ENCODE data around the gene SCAMP2.
A peak's percentile ranks its signal among the peaks of the same experiment; 100 is the strongest.
"Not testable (repeated sequence)": the region's sequence is repeated elsewhere in the genome, so short reads cannot be mapped to it uniquely, and the experiment has no call there.

SCAMP2 gene, protein sequence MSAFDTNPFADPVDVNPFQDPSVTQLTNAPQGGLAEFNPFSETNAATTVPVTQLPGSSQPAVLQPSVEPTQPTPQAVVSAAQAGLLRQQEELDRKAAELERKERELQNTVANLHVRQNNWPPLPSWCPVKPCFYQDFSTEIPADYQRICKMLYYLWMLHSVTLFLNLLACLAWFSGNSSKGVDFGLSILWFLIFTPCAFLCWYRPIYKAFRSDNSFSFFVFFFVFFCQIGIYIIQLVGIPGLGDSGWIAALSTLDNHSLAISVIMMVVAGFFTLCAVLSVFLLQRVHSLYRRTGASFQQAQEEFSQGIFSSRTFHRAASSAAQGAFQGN

DNA sequence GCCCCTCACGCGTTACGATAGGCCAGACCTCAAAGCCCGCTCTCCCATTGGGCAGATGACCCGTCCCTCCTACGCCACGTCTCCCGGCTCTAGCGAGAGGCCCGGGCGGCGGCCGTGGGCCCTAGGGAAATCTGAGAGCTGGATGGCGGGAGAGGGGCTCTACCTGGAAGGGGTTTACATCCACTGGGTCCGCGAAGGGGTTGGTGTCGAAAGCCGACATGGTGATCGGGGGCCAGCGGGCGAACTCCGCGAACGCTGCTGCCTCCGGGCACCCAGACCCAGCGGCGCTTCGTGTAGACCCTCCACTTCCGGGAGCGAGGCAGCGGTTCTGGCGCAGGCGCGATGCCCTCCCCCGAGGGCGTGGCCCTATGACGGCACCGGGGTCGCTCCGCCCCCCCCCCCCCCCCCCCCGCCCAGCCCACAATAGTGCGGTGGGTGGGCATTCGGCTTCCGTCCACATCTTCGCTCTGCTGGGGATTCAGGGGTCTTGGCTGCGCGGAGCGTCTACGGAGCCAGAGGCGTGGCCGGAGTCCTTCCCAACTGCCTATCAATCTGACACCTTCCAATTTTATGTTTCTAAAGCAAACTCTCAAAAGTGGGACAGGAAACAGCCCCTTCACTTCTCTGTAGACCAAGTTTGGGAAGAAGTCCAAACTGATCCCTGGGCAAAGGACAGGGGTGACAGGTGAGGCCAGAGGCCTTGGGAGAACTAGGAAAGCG is at the start of gene SCAMP2:
Gene SCAMP2, minus strand, starts transcription at position 330 of the 720 bp plus-strand sequence. Its CDS starts 110 bp downstream, at position 220.
- Histone ChIP-seq H3K27ac (ENCODE audit: low read depth, low read length) (peak within 1 kb of the TSS; percentile 84), H3K4me3 (ENCODE audit: low read length) (peak within 1 kb of the TSS; percentile 87), H3K36me3 (ENCODE audit: control insufficient read depth, insufficient read depth, low read length) (no peaks in the 10 kb centered on the region), H3K27me3 (ENCODE audit: control insufficient read depth, insufficient read depth, low read length) (no peaks in the 10 kb centered on the region), H3K4me1 (ENCODE audit: control insufficient read depth, insufficient read depth, low read length) (peaks cover 13% of the 10 kb centered on the region), H3K9ac (ENCODE audit: low read length) (peak within 1 kb of the TSS; percentile 84)

DNA sequence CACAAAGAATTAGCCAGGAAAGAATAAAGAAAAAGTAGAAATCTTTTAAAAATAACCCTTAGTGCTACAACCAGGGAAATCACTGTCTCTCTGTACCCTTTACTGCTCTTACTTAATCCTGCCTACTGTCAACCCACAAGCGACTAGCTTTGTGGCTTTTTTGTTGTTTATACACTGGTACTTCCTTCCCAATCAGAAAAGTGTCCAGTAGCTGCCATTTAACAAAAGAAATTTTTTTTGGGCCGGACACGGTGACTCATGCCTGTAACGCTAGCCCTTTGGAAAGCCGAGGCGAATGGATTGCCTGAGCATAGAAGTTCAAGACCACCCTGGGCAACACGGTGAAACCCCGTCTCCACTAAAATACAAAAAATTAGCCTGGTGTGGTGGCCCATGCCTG is 47.3 kb upstream of the SCAMP2 start:
- Histone ChIP-seq H3K27ac (ENCODE audit: low read depth, low read length) (no peak overlapping the region), H3K9ac (ENCODE audit: low read length) (no peak overlapping the region), H3K36me3 (ENCODE audit: control insufficient read depth, insufficient read depth, low read length) (peaks cover 19% of the 10 kb centered on the region)

DNA sequence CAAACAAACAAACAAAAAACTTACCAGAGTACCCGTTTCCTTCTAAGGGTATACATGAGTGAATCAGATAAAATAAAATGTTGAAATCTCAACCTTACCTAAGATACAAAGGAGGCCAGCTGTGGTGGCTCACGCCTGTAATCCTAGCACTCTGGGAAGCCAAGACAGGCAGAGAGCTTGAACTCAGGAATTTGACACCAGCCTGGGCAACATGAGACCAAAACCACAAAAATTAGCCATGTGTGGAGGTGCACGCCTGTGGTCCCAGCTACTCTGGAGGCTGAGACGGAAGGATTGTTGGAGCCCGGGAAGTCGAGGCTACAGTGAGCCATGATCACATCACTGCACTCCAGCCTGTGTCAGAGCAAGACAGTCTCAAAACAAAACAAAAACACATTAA is 44.5 kb upstream of the SCAMP2 start:
- H3K4me3 ChIP-seq (ENCODE audit: low read length): no peak overlapping the region
- H3K36me3 ChIP-seq (ENCODE audit: control insufficient read depth, insufficient read depth, low read length): peaks cover 26% of the 10 kb centered on the region
- H3K9ac ChIP-seq (ENCODE audit: low read length): no peak overlapping the region
- H3K27me3 ChIP-seq (ENCODE audit: control insufficient read depth, insufficient read depth, low read length): no peaks in the 10 kb centered on the region
- no peak overlapping the region for H3K27ac ChIP-seq (ENCODE audit: low read depth, low read length)
- no peaks in the 10 kb centered on the region for H3K4me1 ChIP-seq (ENCODE audit: control insufficient read depth, insufficient read depth, low read length)

More for the DNA sequence above, 47.3 kb upstream of the SCAMP2 start:
- no peaks in the 10 kb centered on the region for H3K4me1 ChIP-seq (ENCODE audit: control insufficient read depth, insufficient read depth, low read length)
- H3K4me3 ChIP-seq (ENCODE audit: low read length): no peak overlapping the region
- no peaks in the 10 kb centered on the region for H3K27me3 ChIP-seq (ENCODE audit: control insufficient read depth, insufficient read depth, low read length)

DNA sequence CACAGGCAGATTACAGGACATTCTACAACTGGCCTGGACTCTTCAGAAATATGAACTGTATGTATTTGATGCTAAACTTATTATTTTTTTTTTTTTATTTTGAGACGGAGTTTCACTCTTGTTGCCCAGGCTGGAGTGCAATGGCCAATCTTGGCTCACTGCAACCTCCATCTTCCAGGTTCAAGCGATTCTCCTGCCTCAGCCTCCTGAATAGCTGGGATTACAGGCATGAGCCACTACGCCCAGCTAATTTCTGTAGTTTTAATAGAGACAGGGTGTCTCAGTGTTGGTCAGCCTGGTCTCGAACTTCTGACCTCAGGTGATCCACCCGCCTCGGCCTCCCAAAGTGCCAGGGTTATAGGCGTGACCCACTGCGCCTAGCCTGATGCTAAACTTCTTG is 40.6 kb upstream of the SCAMP2 start:
- H3K36me3 ChIP-seq (ENCODE audit: control insufficient read depth, insufficient read depth, low read length): peaks cover 16% of the 10 kb centered on the region
- not testable (repeated sequence) for H3K9ac ChIP-seq (ENCODE audit: low read length); H3K27me3 ChIP-seq (ENCODE audit: control insufficient read depth, insufficient read depth, low read length); H3K4me3 ChIP-seq (ENCODE audit: low read length); H3K27ac ChIP-seq (ENCODE audit: low read depth, low read length); H3K4me1 ChIP-seq (ENCODE audit: control insufficient read depth, insufficient read depth, low read length)

DNA sequence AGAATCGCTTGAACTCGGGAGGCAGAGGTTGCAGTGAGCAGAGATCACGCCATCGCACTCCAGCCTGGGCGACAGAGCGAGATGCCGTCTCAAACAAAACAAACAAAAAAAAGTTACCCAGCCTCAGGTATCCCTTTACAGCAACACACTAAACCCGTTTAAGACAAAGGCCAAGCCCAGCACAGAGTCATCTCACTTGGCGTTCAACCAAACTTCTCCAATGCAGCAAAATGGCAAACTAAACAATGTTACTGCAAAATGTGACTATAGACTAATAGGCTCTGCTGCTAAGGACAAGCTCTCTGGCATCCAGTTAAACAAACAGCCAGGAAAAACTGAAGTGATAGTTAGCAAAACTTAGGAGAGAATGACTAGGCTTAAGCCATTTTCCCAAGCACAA is 39.9 kb upstream of the SCAMP2 start:
- Histone ChIP-seq H3K36me3 (ENCODE audit: control insufficient read depth, insufficient read depth, low read length) (peaks cover 15% of the 10 kb centered on the region), H3K9ac (ENCODE audit: low read length) (no peak overlapping the region), H3K27ac (ENCODE audit: low read depth, low read length) (no peak overlapping the region), H3K4me3 (ENCODE audit: low read length) (no peak overlapping the region), H3K27me3 (ENCODE audit: control insufficient read depth, insufficient read depth, low read length) (no peaks in the 10 kb centered on the region), H3K4me1 (ENCODE audit: control insufficient read depth, insufficient read depth, low read length) (no peaks in the 10 kb centered on the region)

DNA sequence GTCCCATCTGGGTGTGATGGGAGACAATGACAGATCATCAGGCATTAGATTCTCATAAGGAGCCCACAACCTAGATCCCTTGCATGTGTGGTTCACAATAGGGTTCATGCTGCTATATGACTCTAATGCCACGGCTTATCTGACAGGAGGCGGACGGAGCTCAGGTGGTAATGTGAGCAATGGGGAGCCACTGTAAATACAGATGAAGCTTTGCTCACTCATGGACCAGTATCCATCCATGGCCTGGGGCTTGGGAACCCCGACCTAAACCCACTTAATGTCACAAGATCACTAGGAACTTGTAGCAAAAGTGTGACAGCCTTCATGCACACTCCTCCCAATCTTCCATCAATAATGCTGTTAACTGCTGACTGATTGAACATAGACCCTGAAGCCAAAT is 35.5 kb upstream of the SCAMP2 start:
- Histone ChIP-seq H3K4me1 (ENCODE audit: control insufficient read depth, insufficient read depth, low read length) (peaks cover 14% of the 10 kb centered on the region), H3K4me3 (ENCODE audit: low read length) (no peak overlapping the region), H3K27me3 (ENCODE audit: control insufficient read depth, insufficient read depth, low read length) (no peaks in the 10 kb centered on the region), H3K9ac (ENCODE audit: low read length) (no peak overlapping the region), H3K36me3 (ENCODE audit: control insufficient read depth, insufficient read depth, low read length) (peaks cover 12% of the 10 kb centered on the region), H3K27ac (ENCODE audit: low read depth, low read length) (no peak overlapping the region)

DNA sequence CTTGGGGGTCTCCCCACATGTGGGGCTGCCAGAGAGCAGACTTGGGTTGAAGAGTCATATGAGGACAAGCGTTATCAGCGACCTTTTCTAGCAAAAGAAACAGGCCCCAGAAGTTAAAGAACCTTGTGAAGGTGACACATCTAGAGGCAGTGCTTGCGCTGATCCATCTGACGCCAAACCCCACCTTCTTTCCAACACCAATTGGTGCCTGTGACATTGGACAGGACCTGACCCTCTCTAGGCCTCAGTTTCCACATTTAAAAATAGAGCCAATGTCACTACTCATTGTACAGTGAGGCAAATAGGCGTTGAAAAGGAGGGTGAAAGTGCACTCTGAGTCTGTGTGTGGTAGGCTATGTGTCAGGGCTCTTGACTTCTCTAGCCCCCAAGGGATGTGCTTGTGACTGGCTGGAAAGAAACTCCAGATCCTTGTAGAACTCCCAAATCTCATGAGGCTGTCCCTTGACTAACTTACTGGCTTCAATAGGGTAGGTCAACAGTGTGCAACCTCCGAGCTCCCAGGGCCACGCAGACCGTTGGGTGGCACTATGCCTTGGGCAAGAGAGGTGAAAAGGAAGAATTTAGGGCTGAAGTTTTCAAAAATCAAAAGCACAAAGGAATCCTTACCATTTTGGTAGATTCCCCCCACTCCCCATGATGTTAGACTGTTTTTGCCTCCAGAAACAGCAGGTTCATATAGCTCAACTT is 34.2 kb upstream of the SCAMP2 start:
- peak overlapping the region; percentile 82 for H3K9ac ChIP-seq (ENCODE audit: low read length)
- H3K4me1 ChIP-seq (ENCODE audit: control insufficient read depth, insufficient read depth, low read length): peaks cover 14% of the 10 kb centered on the region
- H3K27ac ChIP-seq (ENCODE audit: low read depth, low read length): peak overlapping the region; percentile 90
- H3K27me3 ChIP-seq (ENCODE audit: control insufficient read depth, insufficient read depth, low read length): no peaks in the 10 kb centered on the region
- H3K36me3 ChIP-seq (ENCODE audit: control insufficient read depth, insufficient read depth, low read length): peaks cover 12% of the 10 kb centered on the region
- peak overlapping the region; percentile 92 for H3K4me3 ChIP-seq (ENCODE audit: low read length)

DNA sequence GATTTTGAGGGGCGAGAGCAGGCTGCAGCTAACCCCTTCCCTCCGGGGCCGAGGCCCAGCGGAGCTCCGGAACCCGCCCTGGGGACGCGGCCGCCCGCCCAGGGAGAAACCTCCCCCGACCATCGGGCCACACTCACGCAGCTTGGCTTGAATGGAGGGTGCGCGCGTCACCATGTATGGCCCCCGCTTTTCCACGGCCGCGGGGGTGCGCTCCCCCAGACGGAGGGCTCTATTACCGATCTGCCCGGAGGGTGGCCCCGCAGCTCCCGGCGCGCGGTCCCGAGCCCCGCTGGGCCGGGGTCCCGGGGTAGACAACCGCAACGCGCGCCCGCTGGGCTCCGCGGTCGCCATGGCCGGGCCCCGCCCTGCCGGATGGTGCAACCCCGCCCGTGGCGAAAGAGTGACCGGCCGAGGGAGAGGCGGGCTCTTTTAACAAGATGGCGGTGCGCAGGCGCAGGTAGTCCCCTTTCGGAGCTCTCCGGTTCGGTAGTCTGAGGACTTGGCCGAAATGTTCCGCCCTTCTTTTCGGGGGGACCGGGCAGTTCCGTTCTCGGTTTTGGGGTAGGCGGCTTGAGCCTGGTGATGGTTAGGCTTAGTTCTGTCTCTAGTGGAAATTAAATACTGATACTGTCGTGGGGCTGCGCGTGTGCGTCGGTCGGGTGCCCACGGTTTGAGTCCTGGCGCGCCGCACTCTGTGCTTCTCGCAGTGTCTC is 33.4 kb upstream of the SCAMP2 start, which contains the start of gene FAM219B:
Gene FAM219B, minus strand, starts transcription at position 402 of the 713 bp plus-strand sequence. Its CDS starts 51 bp downstream, at position 351.
- peak within 1 kb of the TSS; percentile 82 for H3K9ac ChIP-seq (ENCODE audit: low read length)
- peaks cover 14% of the 10 kb centered on the region for H3K4me1 ChIP-seq (ENCODE audit: control insufficient read depth, insufficient read depth, low read length)
- peak within 1 kb of the TSS; percentile 90 for H3K27ac ChIP-seq (ENCODE audit: low read depth, low read length)
- no peaks in the 10 kb centered on the region for H3K27me3 ChIP-seq (ENCODE audit: control insufficient read depth, insufficient read depth, low read length)
- H3K4me3 ChIP-seq (ENCODE audit: low read length): peak within 1 kb of the TSS; percentile 92
- H3K36me3 ChIP-seq (ENCODE audit: control insufficient read depth, insufficient read depth, low read length): peaks cover 12% of the 10 kb centered on the region

DNA sequence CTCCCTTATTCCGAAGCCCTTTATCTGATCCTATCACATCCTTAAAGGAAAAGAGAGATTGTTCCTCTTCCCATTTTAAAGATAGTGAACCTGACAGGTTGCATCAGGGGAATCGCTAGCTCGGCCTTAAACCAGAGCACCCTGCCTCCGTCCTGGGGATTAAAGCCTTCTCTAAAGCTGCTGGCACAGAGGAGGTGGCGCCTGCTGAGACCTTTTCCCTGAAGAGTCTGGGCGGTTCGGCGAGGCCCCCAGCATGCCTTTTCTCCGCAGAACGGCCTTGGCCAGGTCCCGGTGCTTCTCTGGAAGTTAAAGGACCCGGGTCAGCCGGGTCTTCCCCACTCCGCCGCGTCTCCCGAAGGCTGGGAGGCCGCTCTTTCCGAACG is 32.9 kb upstream of the SCAMP2 start:
- peak overlapping the region; percentile 90 for H3K27ac ChIP-seq (ENCODE audit: low read depth, low read length)
- no peaks in the 10 kb centered on the region for H3K27me3 ChIP-seq (ENCODE audit: control insufficient read depth, insufficient read depth, low read length)
- peaks cover 16% of the 10 kb centered on the region for H3K4me1 ChIP-seq (ENCODE audit: control insufficient read depth, insufficient read depth, low read length)
- peak overlapping the region; percentile 71 for H3K9ac ChIP-seq (ENCODE audit: low read length)
- peaks cover 12% of the 10 kb centered on the region for H3K36me3 ChIP-seq (ENCODE audit: control insufficient read depth, insufficient read depth, low read length)
- H3K4me3 ChIP-seq (ENCODE audit: low read length): peak overlapping the region; percentile 92

DNA sequence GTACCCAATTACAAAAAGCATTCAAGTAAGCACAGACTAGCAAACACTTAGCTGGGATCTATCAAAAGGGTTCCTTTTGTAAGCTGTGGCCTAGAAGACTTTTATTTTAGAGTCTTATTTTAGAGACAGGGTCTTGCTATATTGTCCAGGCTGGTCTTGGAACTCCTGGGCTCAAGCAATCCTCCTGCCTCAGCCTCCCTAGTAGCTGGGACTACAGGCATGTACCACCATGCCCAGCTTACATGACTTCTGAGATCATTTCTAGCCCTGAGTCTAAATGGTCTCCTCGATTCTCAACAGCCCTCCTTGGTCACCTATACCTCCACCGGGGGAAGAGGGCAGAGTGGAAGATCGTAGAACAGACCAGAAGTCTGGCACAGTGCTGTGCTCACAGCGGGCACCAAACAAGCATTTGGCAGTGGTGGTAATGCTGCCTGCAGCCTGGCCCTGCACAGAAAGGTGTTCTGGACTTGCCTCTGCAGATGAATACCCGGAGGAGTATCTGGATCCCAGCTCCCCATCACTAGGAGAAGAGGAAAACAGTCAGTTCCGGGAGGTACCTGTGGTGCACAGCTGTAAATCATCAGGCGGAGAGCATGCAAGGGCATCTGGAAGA is 31.1 kb upstream of the SCAMP2 start:
- no peak overlapping the region for H3K27ac ChIP-seq (ENCODE audit: low read depth, low read length)
- H3K4me1 ChIP-seq (ENCODE audit: control insufficient read depth, insufficient read depth, low read length): peaks cover 16% of the 10 kb centered on the region
- H3K27me3 ChIP-seq (ENCODE audit: control insufficient read depth, insufficient read depth, low read length): no peaks in the 10 kb centered on the region
- H3K36me3 ChIP-seq (ENCODE audit: control insufficient read depth, insufficient read depth, low read length): peaks cover 23% of the 10 kb centered on the region
- H3K9ac ChIP-seq (ENCODE audit: low read length): no peak overlapping the region
- no peak overlapping the region for H3K4me3 ChIP-seq (ENCODE audit: low read length)

DNA sequence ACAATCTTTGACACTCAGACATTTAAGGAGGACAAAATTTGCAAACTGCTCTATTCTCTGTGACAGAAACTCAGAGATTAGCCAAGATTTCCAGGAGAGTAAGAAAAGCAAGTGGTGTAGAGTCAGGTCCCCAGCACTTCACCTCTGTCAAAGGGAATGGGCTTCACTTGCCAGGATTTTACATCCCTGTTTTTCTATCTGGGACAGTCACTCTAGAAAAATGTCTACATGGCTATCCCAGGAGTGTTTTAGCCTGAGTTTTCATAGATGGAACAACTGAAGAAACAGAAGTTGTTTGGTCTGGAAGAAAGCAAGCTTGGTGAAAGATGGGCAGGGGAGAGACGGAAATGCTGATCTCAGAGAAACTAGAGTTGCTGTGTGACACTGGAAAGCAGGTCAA is 30.5 kb upstream of the SCAMP2 start:
- H3K36me3 ChIP-seq (ENCODE audit: control insufficient read depth, insufficient read depth, low read length): peaks cover 23% of the 10 kb centered on the region
- no peak overlapping the region for H3K4me3 ChIP-seq (ENCODE audit: low read length)
- H3K9ac ChIP-seq (ENCODE audit: low read length): no peak overlapping the region
- H3K4me1 ChIP-seq (ENCODE audit: control insufficient read depth, insufficient read depth, low read length): peaks cover 16% of the 10 kb centered on the region
- no peak overlapping the region for H3K27ac ChIP-seq (ENCODE audit: low read depth, low read length)
- H3K27me3 ChIP-seq (ENCODE audit: control insufficient read depth, insufficient read depth, low read length): no peaks in the 10 kb centered on the region
